Measurements from ENCODE around the gene DUSP5.
A peak's percentile ranks its signal among the peaks of the same experiment; 100 is the strongest.

DUSP5 gene

GRCh38 chr10:110502072-110502845 is 4.6 kb downstream of the DUSP5 start:
- DNase-seq, result peak; percentile 2

GRCh38 chr10:110502851-110503301 is 5.2 kb downstream of the DUSP5 start:
- peak; percentile 90 for DNase-seq

- DNase-seq, result no peak
These were observed 5.9 kb downstream of the DUSP5 start for GRCh38 chr10:110503528-110504110.

- DNase-seq, result peak; percentile 4
These were observed 6.5 kb downstream of the DUSP5 start for GRCh38 chr10:110504111-110504735.

DNA sequence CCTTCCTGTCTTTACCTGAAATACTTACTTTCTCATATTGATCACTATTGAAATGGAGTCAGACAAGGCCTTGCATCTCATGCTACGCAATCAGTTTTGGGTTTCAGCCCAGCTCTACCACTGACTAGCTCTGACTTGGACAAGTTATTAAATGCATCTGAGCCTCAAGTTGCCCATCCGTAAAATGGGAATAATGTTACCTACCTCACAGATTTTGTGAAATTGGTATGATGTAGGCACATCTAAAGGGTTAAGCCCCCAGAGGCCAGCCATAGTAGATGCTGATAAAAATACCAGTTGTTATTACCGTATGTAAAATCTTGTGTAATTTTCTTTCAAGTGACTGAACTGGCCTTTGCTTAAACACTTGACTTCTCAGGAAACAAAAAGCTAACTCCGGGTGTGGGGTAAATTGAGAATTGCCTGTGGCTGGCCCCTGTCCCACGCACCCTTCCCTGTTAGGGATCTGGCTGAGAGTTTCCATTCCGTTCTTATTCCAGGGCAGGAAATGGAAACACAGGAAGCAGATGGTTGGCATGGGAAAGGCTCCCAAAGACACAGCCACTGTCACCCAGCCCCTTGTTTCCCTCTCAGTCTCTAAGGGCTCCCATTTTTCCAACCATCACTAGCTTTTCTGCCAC is 7.5 kb downstream of the DUSP5 start:
- DNase-seq, result no peak

DNA sequence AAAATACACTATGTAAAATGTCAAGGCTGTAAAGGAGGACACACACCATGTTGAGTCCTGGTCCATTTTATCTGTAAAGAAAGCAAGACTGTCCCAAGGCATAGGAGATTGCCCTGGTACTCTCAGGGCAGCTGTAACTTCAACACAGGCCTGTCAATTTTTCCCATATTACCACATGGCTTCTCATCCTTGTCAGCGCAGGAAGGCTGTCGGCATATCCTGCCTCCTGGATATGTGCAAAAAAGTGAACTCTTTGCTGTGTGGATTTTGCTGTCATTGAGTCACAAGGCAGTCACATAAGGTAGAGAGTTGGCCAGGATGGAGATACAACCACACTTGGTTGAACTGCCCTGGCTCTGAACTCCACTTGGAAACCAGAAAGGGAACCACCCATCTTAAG is 8.7 kb downstream of the DUSP5 start:
- no peak for DNase-seq

DNA sequence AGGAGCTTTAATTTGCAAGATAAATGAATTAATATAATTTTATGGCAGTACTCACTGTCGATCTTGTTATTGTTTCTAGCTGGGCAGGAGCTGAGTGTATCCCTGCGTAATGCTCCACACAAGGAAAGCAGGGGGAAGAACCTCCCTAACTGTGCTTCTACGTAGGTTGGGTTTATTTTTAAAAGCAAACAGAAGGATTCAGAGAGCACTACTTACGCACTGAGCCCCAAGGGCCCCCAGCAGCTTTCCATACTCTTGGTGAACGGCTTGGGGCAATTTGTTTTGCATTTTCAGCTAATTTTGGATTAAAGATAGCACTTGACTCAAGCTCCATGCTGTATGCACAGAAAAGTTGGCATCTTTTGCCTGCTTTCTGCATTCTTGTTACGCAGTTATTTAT is 9.6 kb downstream of the DUSP5 start:
- DNase-seq, result no peak

GRCh38 chr10:110508159-110508788 is 10.6 kb downstream of the DUSP5 start:
- DNase-seq, result no peak

GRCh38 chr10:110508806-110509544 is 11.3 kb downstream of the DUSP5 start:
- DNase-seq, result no peak

DNA sequence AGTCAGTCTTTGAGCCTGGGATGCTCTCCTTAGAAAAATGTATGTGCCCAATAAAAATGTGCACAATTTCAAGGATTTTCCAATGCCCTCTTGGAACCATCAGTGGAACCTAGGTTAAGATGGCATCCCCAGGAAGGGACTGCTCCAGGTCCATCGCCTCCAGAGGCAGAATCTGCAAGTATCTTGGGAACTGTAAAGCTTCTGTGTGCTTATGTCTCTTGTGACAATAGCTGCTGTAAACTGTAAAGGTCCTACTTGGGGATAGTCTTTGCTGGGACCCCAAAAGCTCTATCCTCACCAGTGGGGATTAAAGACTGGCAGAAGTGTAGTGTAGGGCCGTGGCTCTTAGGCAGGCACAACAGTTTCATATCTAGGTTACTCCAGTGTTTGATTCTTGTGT is 11.9 kb downstream of the DUSP5 start:
- no peak for DNase-seq

DNA sequence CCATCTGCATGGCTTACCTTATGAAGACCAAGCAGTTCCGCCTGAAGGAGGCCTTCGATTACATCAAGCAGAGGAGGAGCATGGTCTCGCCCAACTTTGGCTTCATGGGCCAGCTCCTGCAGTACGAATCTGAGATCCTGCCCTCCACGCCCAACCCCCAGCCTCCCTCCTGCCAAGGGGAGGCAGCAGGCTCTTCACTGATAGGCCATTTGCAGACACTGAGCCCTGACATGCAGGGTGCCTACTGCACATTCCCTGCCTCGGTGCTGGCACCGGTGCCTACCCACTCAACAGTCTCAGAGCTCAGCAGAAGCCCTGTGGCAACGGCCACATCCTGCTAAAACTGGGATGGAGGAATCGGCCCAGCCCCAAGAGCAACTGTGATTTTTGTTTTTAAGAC is 12.4 kb downstream of the DUSP5 start:
- DNase-seq, result no peak

DNA sequence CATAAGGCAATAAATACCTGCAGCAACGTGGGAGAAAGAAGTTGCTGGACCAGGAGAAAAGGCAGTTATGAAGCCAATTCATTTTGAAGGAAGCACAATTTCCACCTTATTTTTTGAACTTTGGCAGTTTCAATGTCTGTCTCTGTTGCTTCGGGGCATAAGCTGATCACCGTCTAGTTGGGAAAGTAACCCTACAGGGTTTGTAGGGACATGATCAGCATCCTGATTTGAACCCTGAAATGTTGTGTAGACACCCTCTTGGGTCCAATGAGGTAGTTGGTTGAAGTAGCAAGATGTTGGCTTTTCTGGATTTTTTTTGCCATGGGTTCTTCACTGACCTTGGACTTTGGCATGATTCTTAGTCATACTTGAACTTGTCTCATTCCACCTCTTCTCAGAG is 13.0 kb downstream of the DUSP5 start:
- DNase-seq, result no peak

DNA sequence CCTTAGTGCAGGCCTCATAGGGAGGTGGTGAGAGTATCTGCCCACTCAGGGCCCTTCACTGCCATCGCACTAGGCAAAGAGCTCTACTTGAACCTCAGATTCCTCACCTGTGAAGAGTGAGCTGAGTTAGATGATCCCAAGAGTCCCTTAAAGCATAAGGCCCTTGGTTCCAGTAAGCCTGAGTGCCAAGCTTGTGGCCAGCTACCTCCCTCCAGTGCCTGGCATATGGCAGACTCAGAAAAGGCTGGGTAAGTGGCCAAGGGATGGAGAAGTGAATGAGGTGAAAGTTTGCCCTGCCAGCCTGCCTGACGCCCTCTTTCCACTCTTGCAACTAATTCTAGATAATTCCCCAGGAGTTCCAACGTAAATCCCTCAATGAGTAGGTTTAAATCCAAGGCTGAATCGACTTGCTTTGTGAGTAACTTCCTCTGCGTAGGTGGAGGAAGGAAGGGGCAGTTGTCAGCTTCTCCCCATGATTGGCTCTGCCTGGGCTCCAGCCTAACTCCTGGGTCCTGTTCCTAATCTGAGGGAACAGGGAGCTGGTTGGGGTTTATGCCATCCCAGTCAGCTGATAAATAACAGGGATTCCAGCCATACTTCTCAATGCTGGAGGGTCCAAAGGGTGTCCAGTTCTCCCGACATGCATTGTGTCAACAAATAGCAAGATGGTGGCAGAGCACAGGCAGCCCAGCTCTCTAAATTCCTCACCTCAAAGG is 14.2 kb downstream of the DUSP5 start:
- DNase-seq, result no peak

DNA sequence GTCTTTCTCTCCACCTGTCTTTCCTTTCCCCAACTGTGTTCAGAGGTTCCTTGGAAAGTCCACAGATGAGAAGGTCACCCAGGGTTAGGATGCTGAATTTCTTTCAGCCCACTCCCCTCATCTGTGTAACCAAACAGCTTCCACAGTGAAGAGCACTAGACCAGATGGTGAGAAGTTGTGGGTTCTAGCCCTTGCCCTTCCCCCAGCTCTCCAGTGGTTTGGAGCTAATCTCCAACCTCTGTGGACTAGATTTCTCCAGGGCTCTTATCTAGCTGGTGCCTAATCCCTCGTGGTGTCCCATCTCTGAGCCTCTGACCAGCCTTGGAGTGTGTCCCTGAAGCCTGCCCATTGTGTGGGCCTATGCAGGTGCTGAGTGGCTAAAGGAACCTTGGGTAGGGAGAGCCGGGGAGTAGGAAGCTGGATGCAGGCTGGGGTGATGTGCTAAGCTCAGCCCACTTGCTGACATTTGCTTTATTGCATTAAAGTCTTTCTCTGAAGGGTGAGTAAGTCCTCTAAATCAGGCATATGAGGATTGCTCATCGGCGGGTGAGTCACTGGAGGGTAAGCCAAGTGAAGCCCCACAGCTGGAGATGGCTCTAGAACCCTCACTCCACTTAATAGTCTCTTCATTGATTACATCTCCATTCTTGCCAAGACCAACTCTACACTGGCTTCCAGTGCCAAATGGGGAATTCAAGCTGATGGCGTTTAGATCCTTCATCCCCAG is 14.9 kb downstream of the DUSP5 start:
- DNase-seq, result peak; percentile 81

GRCh38 chr10:110513949-110514348 is 16.2 kb downstream of the DUSP5 start:
- DNase-seq, result no peak

GRCh38 chr10:110514848-110515247 is 17.1 kb downstream of the DUSP5 start:
- no peak for DNase-seq

GRCh38 chr10:110516815-110517492 is 19.2 kb downstream of the DUSP5 start:
- no peak for DNase-seq

DNA sequence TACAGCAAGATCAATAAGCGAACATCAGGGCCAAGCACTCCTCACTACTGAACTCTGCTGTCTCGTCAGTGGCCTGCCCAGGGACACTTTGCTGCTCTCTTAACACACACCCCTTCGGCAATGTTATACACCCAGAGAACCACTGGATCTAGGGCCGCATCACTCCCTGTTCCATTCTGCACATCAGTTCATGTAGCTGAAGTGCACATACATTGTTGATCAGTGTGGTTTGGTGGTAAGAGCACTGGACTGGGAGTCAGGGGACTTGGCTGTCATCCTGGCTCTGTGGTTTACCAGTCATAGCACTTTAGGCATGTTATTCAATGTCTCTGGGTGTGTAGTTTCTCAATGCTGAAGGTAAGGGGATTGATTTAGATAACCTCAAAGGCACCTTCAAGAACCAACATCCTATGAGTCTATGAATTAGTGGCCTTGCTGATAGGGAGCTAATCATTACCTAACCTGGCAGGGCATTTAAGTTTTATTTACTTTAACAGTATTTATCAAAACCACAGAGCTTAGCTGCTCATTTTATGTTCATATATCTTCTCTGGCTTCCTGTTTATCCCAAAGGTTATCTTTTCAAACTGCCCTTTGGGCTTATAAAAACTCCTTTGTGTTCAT is 24.8 kb downstream of the DUSP5 start:
- no peak for DNase-seq

GRCh38 chr10:110523736-110524135 is 26.0 kb downstream of the DUSP5 start:
- no peak for DNase-seq
